HG02981 (cell line): ENCODE measurements around the gene DUSP10.

Experiments
- ATAC-seq: cut with Tn5 transposase; IDR thresholded peaks from one replicate; pipeline ENCODE4 v1.9.1; 2021; ENCODE audit warnings: mild to moderate bottlenecking, moderate library complexity; ENCODE audit not compliant: unreplicated experiment

DUSP10 gene

GRCh38 chr1:221766210-221766609 lies 24.3 kb upstream of the DUSP10 start:
- no peak for ATAC-seq

GRCh38 chr1:221765527-221765926 lies 23.6 kb upstream of the DUSP10 start:
- ATAC-seq = no peak

GRCh38 chr1:221762121-221762520 lies 20.2 kb upstream of the DUSP10 start:
- ATAC-seq = no peak

DNA sequence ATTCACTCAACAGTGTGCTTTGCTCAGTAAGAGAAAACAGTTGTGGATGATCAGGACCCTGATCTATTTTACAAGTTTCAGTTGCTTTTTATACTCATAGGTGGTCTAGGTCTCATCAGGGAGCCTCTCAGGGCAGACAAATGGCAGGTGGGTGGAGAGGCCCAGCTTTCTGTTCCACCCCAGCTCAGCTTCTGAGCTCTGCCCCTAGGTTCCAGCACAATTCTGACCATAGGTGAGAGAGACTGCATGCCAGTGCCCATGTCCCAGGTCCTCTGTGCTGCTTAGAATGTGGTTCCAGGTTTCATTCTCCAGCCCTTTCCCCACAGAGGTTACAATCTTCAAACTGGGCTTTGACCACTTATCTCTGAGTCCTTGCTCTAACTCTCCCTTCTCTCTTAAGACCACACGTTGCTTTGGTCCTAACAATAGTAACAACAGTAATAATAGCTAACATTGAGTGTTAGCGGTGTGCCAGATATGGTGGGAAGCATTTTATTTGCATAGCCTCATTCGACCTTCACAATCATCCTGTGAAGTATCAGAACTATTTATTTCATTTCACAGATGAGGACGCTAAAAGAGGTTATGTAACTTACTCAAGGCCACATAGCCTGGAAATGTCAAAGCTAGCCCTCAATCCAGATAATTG lies 19.6 kb upstream of the DUSP10 start:
- ATAC-seq = peak; percentile 67

DNA sequence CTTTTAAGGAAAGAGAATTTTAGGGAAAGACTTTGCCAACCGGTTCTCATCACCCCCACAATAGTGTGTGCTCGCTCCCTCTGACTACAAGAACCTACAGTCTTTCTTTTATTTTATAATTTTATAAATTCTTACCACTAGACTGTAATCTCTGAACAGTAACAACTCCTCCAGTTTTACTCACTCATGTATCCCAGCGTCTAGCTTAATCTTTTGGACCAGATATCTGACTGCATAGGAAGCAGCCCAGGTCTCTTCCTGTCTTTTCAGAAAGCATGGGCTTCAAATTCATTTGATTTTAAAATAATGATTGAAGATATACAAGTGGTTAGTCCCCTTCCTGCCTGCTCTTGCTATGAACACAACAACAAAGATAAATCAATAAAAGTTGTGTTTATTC lies 19.0 kb upstream of the DUSP10 start:
- ATAC-seq = no peak

DNA sequence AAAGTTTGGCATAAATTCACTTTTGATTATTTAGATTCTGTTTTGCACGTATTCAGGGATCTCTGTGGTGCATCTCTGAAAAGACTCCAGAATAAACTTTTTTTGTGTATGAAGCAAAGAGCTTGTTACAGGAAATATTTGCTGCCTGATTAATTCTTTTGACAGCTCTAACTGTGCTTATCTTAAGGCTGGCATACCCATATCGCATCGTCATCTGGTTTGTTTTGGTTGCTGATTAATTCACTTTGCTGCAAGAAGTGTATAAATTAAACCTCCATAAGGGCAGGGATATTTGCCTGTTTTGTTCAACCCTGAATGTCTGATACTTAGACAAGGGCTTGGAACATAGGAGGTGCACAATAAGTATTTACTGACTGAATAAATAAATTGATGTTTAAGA lies 17.5 kb upstream of the DUSP10 start:
- no peak for ATAC-seq

GRCh38 chr1:221758455-221758854 lies 16.6 kb upstream of the DUSP10 start:
- ATAC-seq = no peak

DNA sequence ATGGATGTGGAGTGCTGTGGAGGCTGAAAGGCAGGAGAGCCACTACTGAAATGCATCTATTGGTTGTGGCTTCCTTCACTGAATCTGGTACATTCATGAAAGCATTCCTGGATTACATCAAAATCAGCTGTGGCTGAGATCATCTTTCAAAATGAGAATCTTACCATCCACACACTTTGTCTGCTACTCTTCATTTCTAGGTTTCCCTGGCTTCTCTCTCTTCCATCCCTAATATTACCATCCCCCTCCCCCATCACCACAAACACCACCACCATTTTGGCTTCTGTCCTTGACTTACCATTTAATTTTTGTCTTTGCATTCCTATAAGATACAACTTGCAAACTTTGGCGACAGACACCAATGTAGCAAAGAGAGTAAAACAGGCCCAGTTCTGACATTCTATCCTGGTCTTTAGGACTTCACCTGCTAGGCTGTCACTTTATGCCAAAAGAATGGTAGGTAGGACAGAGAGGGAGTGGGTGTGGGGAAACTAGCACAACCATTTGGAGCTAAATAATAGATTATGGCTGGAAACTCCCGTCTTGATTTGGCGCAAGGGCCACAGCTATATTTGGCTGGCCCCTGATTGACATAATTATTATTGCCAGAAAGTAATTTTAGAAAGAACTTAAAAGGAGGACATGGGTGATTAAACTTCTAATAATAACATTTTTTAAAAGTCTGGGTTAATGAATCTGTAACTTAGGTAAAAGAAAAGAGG lies 15.1 kb upstream of the DUSP10 start:
- ATAC-seq = no peak

DNA sequence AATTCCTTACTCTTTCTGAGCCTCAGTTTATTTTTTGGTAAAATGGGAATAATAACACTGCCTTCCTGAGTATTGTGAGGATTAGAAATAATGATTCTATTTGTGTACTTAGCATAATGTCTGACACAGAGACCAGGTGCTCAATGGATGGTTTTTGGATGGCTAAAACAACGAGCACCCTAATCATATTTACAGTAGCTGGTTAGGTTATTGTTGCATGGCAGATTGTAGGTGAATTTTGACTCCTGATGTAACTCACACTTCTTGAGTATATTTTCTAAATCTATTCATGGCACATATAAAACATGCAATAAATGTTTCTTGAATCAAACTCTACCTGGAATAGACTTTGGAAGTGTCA lies 11.9 kb upstream of the DUSP10 start:
- ATAC-seq = peak; percentile 21

- no peak for ATAC-seq
Observed at GRCh38 chr1:221751226-221751887, 9.5 kb upstream of the DUSP10 start.

DNA sequence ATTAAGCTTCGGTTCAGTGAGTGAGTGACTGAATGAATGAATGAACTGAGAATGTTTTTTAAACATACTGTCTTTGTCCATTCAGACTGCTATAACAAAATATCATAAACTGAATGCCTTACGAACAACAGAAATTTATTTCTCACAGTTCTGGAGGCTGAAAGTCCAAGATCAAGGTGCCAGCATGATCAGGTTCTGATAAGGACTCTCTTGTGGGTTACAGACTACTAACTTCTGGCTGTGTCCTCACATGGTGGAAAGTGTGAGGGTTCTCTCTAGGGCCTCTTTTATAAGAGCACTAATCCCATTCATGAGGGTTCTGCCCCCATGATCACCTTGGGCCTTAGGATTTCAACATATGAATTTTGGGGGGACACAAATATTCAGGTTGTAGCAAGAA lies 7.1 kb upstream of the DUSP10 start:
- ATAC-seq = no peak

DNA sequence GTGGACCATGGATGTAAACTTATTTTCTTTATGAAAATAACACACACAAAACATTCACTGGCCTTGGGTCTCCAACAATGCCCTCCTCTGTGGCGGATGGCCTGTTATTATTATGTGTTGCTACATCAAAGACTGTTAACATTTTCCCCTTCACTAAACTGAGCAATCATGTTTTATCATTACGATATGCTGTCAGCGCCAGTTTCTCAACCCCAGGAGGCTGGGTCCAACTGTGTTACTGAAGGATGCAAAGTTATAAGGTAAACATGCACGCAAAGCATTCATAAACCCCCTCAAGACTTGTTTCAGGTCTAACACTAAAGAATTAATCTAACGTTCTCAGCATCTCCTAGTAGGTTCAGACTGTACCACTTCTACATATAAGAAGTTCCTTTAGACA lies 6.0 kb upstream of the DUSP10 start:
- no peak for ATAC-seq

- ATAC-seq = peak; percentile 13
Observed at GRCh38 chr1:221743416-221744208, 1.7 kb upstream of the DUSP10 start.

GRCh38 chr1:221742555-221743415 lies 896 bp upstream of the DUSP10 start:
- peak; percentile 33 for ATAC-seq

DNA sequence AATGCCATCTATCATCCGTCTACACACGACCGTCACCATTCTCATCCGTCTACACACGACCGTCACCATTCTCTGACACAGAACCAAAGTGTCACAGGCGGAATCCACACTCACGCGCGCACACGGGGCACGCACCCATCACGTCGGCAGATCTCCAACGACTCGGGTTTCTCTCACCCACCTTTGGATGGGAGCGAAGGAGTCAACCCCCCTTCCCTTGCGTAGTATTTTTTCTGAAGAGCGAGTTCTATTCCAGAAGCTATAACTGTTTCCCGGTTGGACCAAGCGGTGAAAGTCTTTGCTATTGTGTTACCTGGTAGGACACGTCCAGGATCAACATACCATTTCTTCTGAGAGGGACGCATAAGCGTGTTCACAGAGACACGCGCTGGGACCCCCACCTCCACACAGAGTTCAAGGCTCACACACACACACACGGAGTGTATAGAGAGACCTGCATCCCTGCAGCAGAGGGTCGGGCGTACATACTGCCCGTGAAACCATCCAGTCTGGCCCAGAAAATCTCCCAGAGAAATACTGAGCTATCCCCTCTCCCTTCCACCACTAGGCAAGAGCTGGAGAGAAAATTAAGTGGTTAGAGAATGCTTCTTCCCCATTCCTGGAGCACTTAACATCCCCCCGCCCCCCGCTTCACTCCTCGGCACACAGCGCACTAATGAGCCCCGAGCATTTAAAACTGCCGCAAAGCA lies 741 bp downstream of the DUSP10 start:
- no peak for ATAC-seq

- no peak for ATAC-seq
Observed at GRCh38 chr1:221740369-221740992, 1.4 kb downstream of the DUSP10 start.

GRCh38 chr1:221739677-221740025 lies 2.2 kb downstream of the DUSP10 start:
- no peak for ATAC-seq

- no peak for ATAC-seq
Observed at GRCh38 chr1:221739018-221739676, 2.7 kb downstream of the DUSP10 start.

DNA sequence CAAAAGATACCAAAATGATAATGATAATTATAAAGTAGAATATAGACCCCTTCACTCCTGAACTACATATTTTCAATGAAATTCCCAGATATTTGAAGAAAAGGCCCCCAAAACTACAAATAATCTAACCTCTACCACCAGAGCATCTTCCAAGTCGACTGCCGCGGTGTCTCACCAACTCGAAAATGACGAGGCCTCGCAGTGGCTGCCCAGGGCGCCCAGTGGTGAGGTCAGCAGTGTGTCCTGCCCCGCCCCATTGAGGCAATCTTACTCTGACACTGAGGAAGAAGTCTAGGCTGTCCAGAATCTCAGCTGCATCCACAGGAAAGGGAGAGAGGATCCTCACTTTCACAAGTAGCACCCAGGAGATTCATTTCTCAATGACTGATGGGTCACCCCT lies 5.2 kb downstream of the DUSP10 start:
- no peak for ATAC-seq
